ENCODE results near the gene CHD6.

CHD6 gene

GRCh38 chr20:41577129-41578009 is 40.8 kb downstream of the CHD6 start:
- no peak for DNase-seq

GRCh38 chr20:41575412-41575811 is 42.8 kb downstream of the CHD6 start:
- no peak for DNase-seq

- no peak for DNase-seq
Observed at GRCh38 chr20:41574802-41575389, 43.3 kb downstream of the CHD6 start.

GRCh38 chr20:41573955-41574354 is 44.2 kb downstream of the CHD6 start:
- no peak for DNase-seq

- DNase-seq, result no peak
Observed at GRCh38 chr20:41572010-41572572, 46.1 kb downstream of the CHD6 start.

- no peak for DNase-seq
Observed at GRCh38 chr20:41571006-41571405, 47.2 kb downstream of the CHD6 start.

GRCh38 chr20:41570557-41570956 is 47.6 kb downstream of the CHD6 start:
- no peak for DNase-seq

- no peak for DNase-seq
Observed at GRCh38 chr20:41567615-41568014, 50.6 kb downstream of the CHD6 start.

GRCh38 chr20:41566896-41567527 is 51.2 kb downstream of the CHD6 start:
- no peak for DNase-seq

- DNase-seq, result no peak
Observed at GRCh38 chr20:41563087-41563486, 55.1 kb downstream of the CHD6 start.

- DNase-seq, result no peak
Observed at GRCh38 chr20:41560970-41561369, 57.2 kb downstream of the CHD6 start.

- DNase-seq, result no peak
Observed at GRCh38 chr20:41559658-41560057, 58.5 kb downstream of the CHD6 start.

- no peak for DNase-seq
Observed at GRCh38 chr20:41553142-41553879, 64.9 kb downstream of the CHD6 start.

- no peak for DNase-seq
Observed at GRCh38 chr20:41552295-41553068, 65.7 kb downstream of the CHD6 start.

- no peak for DNase-seq
Observed at GRCh38 chr20:41551011-41551705, 67.0 kb downstream of the CHD6 start.

GRCh38 chr20:41547221-41547620 is 71.0 kb downstream of the CHD6 start:
- DNase-seq, result no peak

GRCh38 chr20:41546535-41546934 is 71.6 kb downstream of the CHD6 start:
- no peak for DNase-seq

- no peak for DNase-seq
Observed at GRCh38 chr20:41544472-41544871, 73.7 kb downstream of the CHD6 start.

GRCh38 chr20:41540918-41541317 is 77.3 kb downstream of the CHD6 start:
- no peak for DNase-seq

- no peak for DNase-seq
Observed at GRCh38 chr20:41540459-41540858, 77.7 kb downstream of the CHD6 start.

GRCh38 chr20:41538810-41539596 is 79.2 kb downstream of the CHD6 start:
- no peak for DNase-seq
